C4-2B (cell line): Measurements from ENCODE around the gene BPIFA1.

Source experiments
- CTCF ChIP-seq: fragments of 450-650 bp; conservative IDR thresholded peaks from 2 replicates; pipeline ENCODE4 v1.5.1; 2017; ENCODE audit warnings: mild to moderate bottlenecking
- ZFX ChIP-seq: fragments of 450-650 bp; IDR thresholded peaks from 2 replicates; pipeline ENCODE4 v1.6.1; 2017

GRCh38 chr20:33291830-33292355, 56.1 kb downstream of the BPIFA1 start:
- TF ChIP-seq CTCF (peak; percentile 100), ZFX (no peak)
